CD4-positive, alpha-beta T cell (primary cell): ENCODE measurements around the gene NTRK1. TPM values are rescaled to one million over a fixed set of nuclear protein-coding genes. Genes with fewer than 3 reads are reported as not detected.

Experiments used
- ATAC-seq: fragments of 200-7000 bp; cut with Tn5 transposase; one replicate; pipeline ENCODE4 v1.10.0; 2022; ENCODE audit warnings: mild to moderate bottlenecking; ENCODE audit not compliant: poor library complexity
- CTCF ChIA-PET: fragments of 350-600 bp; sonication (Branson Sonifier 250); formaldehyde crosslinking; loops from one replicate; lab custom pipeline; 2021; ENCODE audit warnings: antibody characterized with exemption, inconsistent platforms; lab: Charles Lee
- POLR2A ChIA-PET: fragments of 350-600 bp; sonication (Branson Sonifier 250); formaldehyde crosslinking; loops from one replicate; lab custom pipeline; 2021; ENCODE audit warnings: antibody characterized with exemption, inconsistent platforms; lab: Charles Lee
- DNase-seq, 14 experiments: peaks; one replicate each; pipeline ENCODE4 v3.0.0-alpha.2; 2013 to 2020; ENCODE audit warnings: mixed read lengths in 2 of 14
- H3K27ac ChIP-seq, 2 donors: one replicate each; pipeline versions ENCODE4 v1.5.1 to v1.7.0; 2013; ENCODE audit warnings: low read length in 2 of 2, low read depth in 1 of 2, mild to moderate bottlenecking in 1 of 2
- H3K27me3 ChIP-seq, 2 experiments: 1 replicate in 1 of 2; 2 replicates in 1 of 2; pipeline versions ENCODE4 v1.6.1 to v1.7.0; 2013; ENCODE audit warnings: low read length in 2 of 2, control low read depth in 1 of 2, mild to moderate bottlenecking in 1 of 2, moderate library complexity in 1 of 2; ENCODE audit not compliant: insufficient read depth in 2 of 2, control insufficient read depth in 1 of 2
- H3K36me3 ChIP-seq: one replicate; pipeline ENCODE4 v1.6.1; 2013; ENCODE audit warnings: low read length, control low read depth; ENCODE audit not compliant: insufficient read depth
- H3K4me1 ChIP-seq: one replicate; pipeline ENCODE4 v1.6.1; 2013; ENCODE audit warnings: low read length, control low read depth; ENCODE audit not compliant: insufficient read depth
- H3K4me3 ChIP-seq: one replicate; pipeline ENCODE4 v1.5.1; 2013; ENCODE audit warnings: mild to moderate bottlenecking, low read length, moderate library complexity
- H3K9me3 ChIP-seq, 2 experiments: 1 replicate in 1 of 2; 2 replicates in 1 of 2; pipeline versions ENCODE4 v1.6.1 to v1.7.0; 2013; ENCODE audit warnings: low read length in 2 of 2, mild to moderate bottlenecking in 2 of 2, control low read depth in 1 of 2, moderate library complexity in 1 of 2; ENCODE audit not compliant: control insufficient read depth in 1 of 2, insufficient read depth in 1 of 2
- H3K27ac Mint-ChIP-seq: one replicate; pipeline ENCODE4 v1.8.0; 2020; ENCODE audit warnings: mixed read lengths
- H3K27me3 Mint-ChIP-seq: one replicate; pipeline ENCODE4 v1.8.0; 2021; ENCODE audit warnings: mixed read lengths
- H3K36me3 Mint-ChIP-seq: one replicate; pipeline ENCODE4 v1.8.0; 2021; ENCODE audit warnings: low read depth, mixed read lengths
- H3K4me1 Mint-ChIP-seq: one replicate; pipeline ENCODE4 v1.8.0; 2021; ENCODE audit warnings: low read depth, mixed read lengths
- H3K4me3 Mint-ChIP-seq: one replicate; pipeline ENCODE4 v1.8.0; 2020; ENCODE audit warnings: mild to moderate bottlenecking, mixed read lengths
- H3K9me3 Mint-ChIP-seq: one replicate; pipeline ENCODE4 v1.8.0; 2020; ENCODE audit warnings: mixed read lengths
- CTCF ChIP-seq: fragments of 200-600 bp; IDR thresholded peaks from one replicate; pipeline ENCODE4 v1.8.0; 2022; ENCODE audit warnings: antibody characterized with exemption, mild to moderate bottlenecking
- intact Hi-C, 2 experiments: fragments of 100-400 bp; cut with DNase I in 1 of 2; cut with micrococcal nuclease in 1 of 2; formaldehyde crosslinking; loops; one replicate each; pipeline versions ENCODE4 v1.15.1 to v1.9.0; 2023 to 2025; cut with DNase I, micrococcal nuclease
- total RNA-seq, 174 experiments: library from RNA in 2 of 174; stranded (reverse) in 2 of 174; gene quantifications; one replicate each; pipeline ENCODE4 v1.2.3 and lab custom pipeline; 2021 to 2026

NTRK1 gene
- total RNA-seq, 2 experiments from 2014 or later = 0.42 to 0.52 TPM

GRCh38 chr1:156930483-156930882 lies 69.8 kb downstream of the NTRK1 start:
- Histone ChIP-seq H3K4me1 (peaks cover 12% of the 10 kb centered on the region), H3K9me3 (peaks cover 0 to 12% of the 10 kb centered on the region in 2 experiments), H3K27me3 (peaks cover 31 to 50% of the 10 kb centered on the region in 2 experiments), H3K27ac (no peak overlapping the region), H3K4me3 (no peak overlapping the region), H3K36me3 (no peaks in the 10 kb centered on the region)
- Mint-ChIP-seq H3K4me3 (no peak overlapping the region), H3K36me3 (peaks cover 7% of the 10 kb centered on the region), H3K4me1 (peaks cover 24% of the 10 kb centered on the region), H3K9me3 (no peaks in the 10 kb centered on the region), H3K27me3 (peaks cover 71% of the 10 kb centered on the region), H3K27ac (no peak overlapping the region)
- no peak for TF ChIP-seq CTCF
- POLR2A ChIA-PET = no interaction called here
- ATAC-seq (no peak), DNase-seq (no peak)
- intact Hi-C loops = no loop called here
- CTCF ChIA-PET = no interaction called here

Other genes starting within 250 kb of the NTRK1 start
- gene HAPLN2, start 241.4 kb upstream of the NTRK1 start, total RNA-seq = under 1 TPM; 0.44 to 0.56 TPM
- not detected for gene BCAN, start 218.7 kb upstream of the NTRK1 start, total RNA-seq
- not detected for gene NES, start 183.5 kb upstream of the NTRK1 start, total RNA-seq
- gene CRABP2, start 155.3 kb upstream of the NTRK1 start, total RNA-seq = 1 to 10 TPM; 3.2 to 4.2 TPM
- 10 to 100 TPM; 10.6 to 12.0 TPM for gene METTL25B, start 132.4 kb upstream of the NTRK1 start, total RNA-seq
- gene ISG20L2, start 132.1 kb upstream of the NTRK1 start, total RNA-seq = 10 to 100 TPM; 44.2 to 50.9 TPM
- gene MRPL24, start 119.8 kb upstream of the NTRK1 start, total RNA-seq = 10 to 100 TPM; 11.7 to 11.9 TPM
- gene HDGF, start 109.2 kb upstream of the NTRK1 start, total RNA-seq = 10 to 100 TPM; 60.8 TPM
- gene PRCC, start 93.3 kb upstream of the NTRK1 start, total RNA-seq = 10 to 100 TPM; 49.5 to 50.0 TPM
- gene SH2D2A, start 44.0 kb upstream of the NTRK1 start, total RNA-seq = 10 to 100 TPM; 51.6 to 51.8 TPM
- gene INSRR, start 1.7 kb upstream of the NTRK1 start, total RNA-seq = not detected
- under 1 TPM; 0.20 to 0.41 TPM for gene PEAR1, start 32.9 kb downstream of the NTRK1 start, total RNA-seq
- not detected for gene LRRC71, start 59.8 kb downstream of the NTRK1 start, total RNA-seq
- 10 to 100 TPM; 13.7 to 13.9 TPM for gene ARHGEF11, start 184.9 kb downstream of the NTRK1 start, total RNA-seq
- gene ETV3L, start 238.9 kb downstream of the NTRK1 start, total RNA-seq = not detected